ENCODE data around the gene PSMB10.

The PSMB10 gene

DNA sequence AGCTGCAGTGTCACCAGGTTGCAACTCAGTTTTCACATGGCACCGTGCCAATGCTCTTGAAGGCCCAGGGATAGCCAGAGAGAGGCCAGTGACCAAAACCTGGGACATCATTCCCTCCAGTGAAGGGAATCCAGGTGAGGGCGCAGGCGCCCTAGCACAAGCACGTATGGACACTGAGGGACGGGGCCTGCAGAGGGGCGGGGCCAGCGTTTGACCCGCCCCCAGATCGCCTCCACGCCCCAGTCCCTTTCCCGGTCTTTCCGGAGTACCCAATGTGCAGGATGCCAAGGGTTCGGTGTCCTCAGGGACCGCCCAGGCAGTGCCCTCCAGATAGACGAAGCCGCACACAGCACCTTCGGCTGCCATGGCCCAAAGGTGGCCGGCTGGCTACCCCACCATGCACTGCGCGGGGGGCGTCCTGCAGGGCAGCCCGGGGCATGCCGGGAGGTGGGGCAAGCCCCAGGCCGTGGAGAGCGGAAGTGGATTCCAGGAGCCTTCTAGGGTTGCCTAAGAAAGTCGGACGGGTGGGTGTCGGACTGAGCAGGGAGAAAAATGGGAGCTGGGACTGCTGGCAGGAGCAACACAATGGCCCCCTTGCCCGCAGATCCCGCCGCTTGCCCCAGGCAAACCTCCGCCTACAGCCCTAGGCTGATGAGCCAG is 27.1 kb upstream of the PSMB10 start:
- DNase-seq (ENCODE audit: low spot score) = no peak

- DNase-seq (ENCODE audit: low spot score) = no peak
These were observed 26.6 kb upstream of the PSMB10 start for GRCh38 chr16:67963292-67963661.

GRCh38 chr16:67962135-67962534 is 25.5 kb upstream of the PSMB10 start:
- no peak for DNase-seq (ENCODE audit: low spot score)

DNA sequence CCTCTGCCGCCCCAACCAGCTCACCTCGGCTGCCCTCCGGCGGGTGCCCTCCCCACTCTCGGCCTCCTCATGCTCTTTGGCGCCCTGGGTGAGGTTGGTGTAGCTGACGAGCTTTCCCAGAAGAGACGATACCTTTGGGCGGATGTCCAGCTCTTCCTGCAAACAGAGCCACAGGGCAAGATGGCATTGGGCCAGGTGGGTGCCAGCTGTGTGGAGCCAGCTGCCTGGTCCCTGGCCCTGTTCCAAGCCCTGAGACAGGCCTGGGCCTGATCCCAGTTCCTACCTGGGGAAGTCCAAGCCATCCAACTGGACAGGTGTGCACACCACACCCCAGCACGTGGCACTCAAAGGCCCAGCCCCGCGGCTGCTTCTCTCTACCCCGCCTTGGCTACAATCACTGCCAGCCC is 24.9 kb upstream of the PSMB10 start:
- DNase-seq (ENCODE audit: low spot score) = peak; percentile 51

- DNase-seq (ENCODE audit: low spot score) = no peak
These were observed 23.1 kb upstream of the PSMB10 start for GRCh38 chr16:67959536-67960329.

GRCh38 chr16:67957622-67958021 is 21.0 kb upstream of the PSMB10 start:
- no peak for DNase-seq (ENCODE audit: low spot score)

- DNase-seq (ENCODE audit: low spot score) = no peak
These were observed 18.0 kb upstream of the PSMB10 start for GRCh38 chr16:67954421-67955196.

- no peak for DNase-seq (ENCODE audit: low spot score)
These were observed 17.2 kb upstream of the PSMB10 start for GRCh38 chr16:67953641-67954375.

DNA sequence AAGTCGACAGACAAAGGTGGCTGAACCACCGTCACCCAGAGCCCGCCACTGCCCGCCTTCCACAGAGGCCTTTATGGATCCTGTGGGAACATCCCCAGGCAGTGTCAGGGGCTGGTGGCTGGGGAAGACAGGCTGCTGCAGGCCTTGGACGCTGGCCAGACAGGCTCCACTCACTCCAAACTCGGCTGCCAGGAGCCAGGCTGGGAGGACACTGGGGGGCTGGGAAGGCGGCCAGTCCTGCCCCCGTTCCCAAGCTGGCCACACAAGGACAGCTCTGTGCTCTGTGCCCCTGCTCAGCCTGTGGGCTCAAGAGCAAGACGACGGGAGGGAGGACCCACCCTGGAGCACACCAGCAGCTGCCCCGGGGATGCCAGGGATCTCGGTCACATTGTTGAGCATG is 14.8 kb upstream of the PSMB10 start:
- no peak for DNase-seq (ENCODE audit: low spot score)

- no peak for DNase-seq (ENCODE audit: low spot score)
These were observed 13.7 kb upstream of the PSMB10 start for GRCh38 chr16:67950335-67950843.

- no peak for DNase-seq (ENCODE audit: low spot score)
These were observed 13.0 kb upstream of the PSMB10 start for GRCh38 chr16:67949645-67950044.

GRCh38 chr16:67948015-67948414 is 11.4 kb upstream of the PSMB10 start:
- DNase-seq (ENCODE audit: low spot score) = no peak

- DNase-seq (ENCODE audit: low spot score) = no peak
These were observed 10.4 kb upstream of the PSMB10 start for GRCh38 chr16:67946966-67947558.

DNA sequence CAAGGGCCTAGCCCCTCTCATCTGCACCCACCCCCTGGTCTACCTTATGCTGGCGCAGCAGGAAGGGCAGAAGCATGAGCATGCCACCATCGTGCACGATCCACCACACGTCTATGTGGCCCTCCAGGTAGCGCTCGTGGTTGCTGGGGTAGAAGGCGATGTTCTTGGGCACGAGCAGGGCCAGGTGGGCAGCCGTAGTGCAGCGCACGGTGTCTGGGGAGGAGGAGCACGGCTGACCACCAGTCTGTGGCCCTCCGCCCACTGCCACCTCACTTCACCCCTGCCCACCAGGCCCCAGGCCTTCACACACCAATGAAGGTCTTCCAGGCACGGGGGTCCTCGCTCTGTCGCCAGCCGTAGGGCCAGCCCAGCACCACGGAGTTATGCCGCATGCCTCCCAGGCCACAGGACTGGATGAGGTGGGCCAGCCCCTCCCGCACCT is 9.5 kb upstream of the PSMB10 start:
- no peak for DNase-seq (ENCODE audit: low spot score)

DNA sequence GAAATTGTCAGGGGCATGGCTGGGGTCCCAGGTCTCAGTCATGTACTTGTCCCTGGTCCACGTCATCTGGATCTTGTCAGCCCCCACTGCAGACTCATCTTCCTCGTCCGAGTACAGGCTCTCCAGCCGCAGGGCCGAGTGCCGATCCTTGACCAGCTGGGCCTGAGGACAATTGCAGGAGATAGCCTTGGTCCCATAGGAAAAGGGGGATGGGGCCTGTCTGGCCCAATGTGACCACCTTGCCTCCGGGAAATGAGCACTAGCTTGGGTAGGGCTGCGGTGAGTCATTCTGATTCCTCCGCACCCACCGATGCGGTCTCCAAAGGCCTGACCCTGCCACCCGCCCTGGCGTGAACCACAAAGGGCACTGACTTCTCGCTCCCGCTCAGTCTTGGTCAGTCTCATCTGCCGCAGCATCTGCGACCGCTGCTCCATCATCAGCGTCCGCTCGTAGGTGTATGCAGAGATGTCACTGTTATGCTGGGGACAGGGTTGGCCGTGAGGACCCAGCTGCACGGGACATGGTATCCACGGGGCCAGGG is 8.8 kb upstream of the PSMB10 start:
- no peak for DNase-seq (ENCODE audit: low spot score)

DNA sequence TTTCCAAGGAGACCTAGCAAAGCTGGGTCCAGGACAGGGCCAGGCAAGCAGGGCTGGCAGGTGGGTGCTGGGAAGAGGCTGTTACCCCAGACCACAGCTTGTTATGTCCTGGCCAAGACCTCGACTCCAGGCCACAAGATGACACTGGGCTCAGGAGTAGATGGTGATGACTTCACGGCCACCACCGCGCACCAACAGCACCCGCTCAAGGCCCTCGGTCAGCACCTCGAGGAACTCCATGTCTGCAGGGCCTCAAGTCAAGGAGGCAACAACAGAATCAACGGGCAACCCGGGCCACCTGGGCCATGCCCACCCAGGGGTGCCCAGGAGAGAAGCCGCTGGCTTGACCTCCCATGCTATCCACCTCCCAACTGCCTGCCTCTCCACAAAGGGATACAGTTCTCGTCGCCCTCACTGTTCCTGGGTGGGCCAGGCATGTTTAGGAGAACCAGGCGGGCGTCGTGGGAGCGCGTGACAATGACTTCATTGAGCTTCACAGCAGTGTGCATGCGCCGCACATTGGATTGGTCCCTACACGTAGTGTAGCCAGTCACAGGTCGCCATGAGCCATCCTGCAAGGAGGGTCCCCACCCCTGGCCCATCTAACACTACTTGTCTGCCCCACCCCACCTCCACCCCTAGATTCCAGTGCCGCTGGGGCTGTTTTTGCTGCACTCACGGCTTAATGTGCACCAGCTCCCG is 8.2 kb upstream of the PSMB10 start:
- DNase-seq (ENCODE audit: low spot score) = no peak

DNA sequence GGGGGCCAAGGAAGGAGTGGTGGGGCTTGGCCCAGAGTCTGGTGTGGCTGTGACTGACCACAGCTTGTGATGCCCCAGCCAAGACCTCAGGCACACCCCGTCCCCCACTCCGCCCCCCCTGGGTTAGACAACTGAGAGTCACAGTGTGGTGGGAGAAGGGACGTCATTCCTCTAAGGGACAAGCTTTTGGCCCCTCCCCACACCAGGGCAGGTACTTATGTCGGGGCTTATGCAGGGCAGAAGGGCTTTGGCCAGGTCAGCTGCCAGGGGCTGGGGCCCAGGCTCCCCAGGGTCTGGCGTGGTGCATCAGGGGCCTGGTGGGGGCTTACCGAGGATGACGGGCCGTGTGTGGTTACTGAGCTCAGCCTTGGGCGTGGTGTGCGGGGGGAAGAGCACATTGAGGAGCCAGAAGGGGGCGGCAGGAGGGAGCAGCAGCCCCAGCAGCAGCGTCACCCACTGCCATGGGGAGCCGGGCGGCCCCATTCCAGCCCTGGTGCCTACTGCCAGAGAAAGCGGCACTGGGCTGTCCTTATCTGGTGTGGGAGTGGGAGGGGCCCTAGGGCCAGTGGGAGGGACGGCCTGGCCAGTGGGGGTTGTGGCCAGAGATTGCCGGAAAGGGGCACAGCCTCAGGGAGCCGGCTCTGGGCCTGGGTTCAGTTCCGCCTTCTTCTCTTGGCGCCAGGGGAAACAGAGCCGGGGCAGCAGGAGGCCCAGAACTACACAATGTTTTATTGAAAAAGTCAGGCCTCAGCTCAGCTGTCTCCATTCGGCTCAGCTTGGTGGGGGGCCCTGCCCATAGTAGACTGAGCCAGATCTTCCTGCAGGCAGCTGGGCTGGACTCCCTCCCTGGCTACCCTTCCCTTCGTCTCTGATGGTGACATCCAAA is 7.2 kb upstream of the PSMB10 start, which contains the start of gene LCAT:
TSS of gene LCAT (minus strand) at position 502 of the 886 bp plus-strand sequence. CDS start at position 483, 19 bp downstream.
- DNase-seq (ENCODE audit: low spot score) = no peak

GRCh38 chr16:67943256-67943618 is 6.6 kb upstream of the PSMB10 start:
- no peak for DNase-seq (ENCODE audit: low spot score)

DNA sequence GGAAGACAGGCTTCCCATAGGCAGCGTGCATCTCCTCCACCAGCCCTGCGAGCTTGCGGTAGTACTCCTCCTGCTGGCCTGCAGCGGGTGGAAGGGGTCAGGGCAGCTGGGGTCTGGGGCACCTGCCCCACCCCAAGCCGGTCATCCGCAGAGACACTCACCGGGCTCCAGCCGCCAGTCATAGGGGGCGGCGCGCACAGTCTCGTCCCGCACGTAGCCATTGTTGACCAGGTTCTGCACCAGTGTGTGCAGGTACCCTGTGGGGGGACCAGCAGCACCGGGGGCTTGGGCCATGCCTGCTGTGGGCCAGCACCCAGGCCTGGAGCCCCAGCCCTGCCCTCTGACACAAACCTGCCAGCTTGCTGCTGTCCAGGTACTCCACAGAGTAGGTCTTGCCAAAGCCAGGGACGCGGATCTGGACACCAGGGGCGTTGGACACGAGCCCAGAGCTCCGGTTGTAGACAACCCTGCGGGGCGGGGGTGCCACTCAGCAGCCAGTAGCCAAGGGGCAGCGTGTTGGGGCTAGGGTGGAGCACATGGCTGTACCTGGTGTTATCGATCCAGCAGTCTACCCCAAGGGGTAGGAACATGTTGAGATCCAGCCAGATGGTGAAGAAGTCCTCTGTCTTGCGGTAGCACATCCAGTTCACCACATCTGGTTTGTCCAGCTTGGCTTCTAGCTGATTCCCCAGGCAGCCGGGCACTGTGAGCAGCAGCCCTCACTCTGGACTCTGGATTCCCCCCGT is 6.0 kb upstream of the PSMB10 start:
- DNase-seq (ENCODE audit: low spot score) = no peak
